ENCODE results near the gene CA4. TPM values are rescaled to one million over a fixed set of nuclear protein-coding genes. Genes with fewer than 3 reads are reported as not detected.
A peak's percentile ranks its signal among the peaks of the same experiment; 100 is the strongest.

CA4 gene
- total and polyA plus RNA-seq, 9 of the 15 experiments (the other 6 are each of a cell fraction or from before 2014, with no cell fraction given), result 0.13 TPM; not detected in 7

- TF ChIP-seq ZNF318 (IDR thresholded peaks at IDR 0.05; ENCODE audit: borderline replicate concordance in 1 of 2, low read depth in 1 of 2) (no peak), TCF7 (IDR thresholded peaks at IDR 0.05; ENCODE audit: borderline replicate concordance) (no peak), ASH1L (IDR thresholded peaks at IDR 0.05; ENCODE audit: borderline replicate concordance, low read depth, partially characterized antibody) (no peak), SIRT6 (IDR thresholded peaks at IDR 0.05; ENCODE audit: low read depth, low read length) (no peak), ZBTB2 (IDR thresholded peaks at IDR 0.05) (0 out of 2 replicates have a peak, but pooled peaks have one; percentile 44), EZH2 (IDR thresholded peaks at IDR 0.05; ENCODE audit: borderline replicate concordance, low read depth, low read length) (no peak), ZBTB40 (IDR thresholded peaks at IDR 0.05) (no peak), ZBTB40 (CRISPR knock-in tag; IDR thresholded peaks at IDR 0.05) (no peak), HMG20B (CRISPR knock-in tag; IDR thresholded peaks at IDR 0.05) (no peak)
Observed at GRCh38 chr17:60164164-60164563, 14.4 kb downstream of the CA4 start (continued).
